Measurements from ENCODE around the gene SNED1.

Gene SNED1

GRCh38 chr2:241048149-241048948 lies 49.9 kb downstream of the SNED1 start:
- no peak for DNase-seq (ENCODE audit: low read depth in 2 of 2)

GRCh38 chr2:241048949-241049343 lies 50.5 kb downstream of the SNED1 start:
- DNase-seq (ENCODE audit: low read depth in 2 of 2): no peak

- no peak for DNase-seq (ENCODE audit: low read depth in 2 of 2)
Measured at GRCh38 chr2:241049739-241050623, 51.6 kb downstream of the SNED1 start.

GRCh38 chr2:241050624-241051577 lies 52.5 kb downstream of the SNED1 start:
- DNase-seq (ENCODE audit: low read depth in 2 of 2): no peak

GRCh38 chr2:241051578-241052487 lies 53.4 kb downstream of the SNED1 start:
- DNase-seq (ENCODE audit: low read depth in 2 of 2): no peak

GRCh38 chr2:241052677-241053360 lies 54.4 kb downstream of the SNED1 start:
- no peak for DNase-seq (ENCODE audit: low read depth in 2 of 2)

- DNase-seq (ENCODE audit: low read depth in 2 of 2): no peak
Measured at GRCh38 chr2:241053576-241054251, 55.3 kb downstream of the SNED1 start.

- no peak for DNase-seq (ENCODE audit: low read depth in 2 of 2)
Measured at GRCh38 chr2:241061275-241061674, 62.9 kb downstream of the SNED1 start.

- DNase-seq (ENCODE audit: low read depth in 2 of 2): no peak
Measured at GRCh38 chr2:241062389-241063092, 64.1 kb downstream of the SNED1 start.

GRCh38 chr2:241063093-241063551 lies 64.7 kb downstream of the SNED1 start:
- DNase-seq (ENCODE audit: low read depth in 2 of 2): no peak

- DNase-seq (ENCODE audit: low read depth in 2 of 2): no peak
Measured at GRCh38 chr2:241063587-241063986, 65.2 kb downstream of the SNED1 start.

- peak; percentile 8 to 15 for DNase-seq (ENCODE audit: low read depth in 2 of 2)
Measured at GRCh38 chr2:241064008-241064801, 65.8 kb downstream of the SNED1 start.

- no peak for DNase-seq (ENCODE audit: low read depth in 2 of 2)
Measured at GRCh38 chr2:241064802-241065354, 66.5 kb downstream of the SNED1 start.

GRCh38 chr2:241065355-241065803 lies 67.0 kb downstream of the SNED1 start:
- no peak for DNase-seq (ENCODE audit: low read depth in 2 of 2)

GRCh38 chr2:241066171-241066892 lies 67.9 kb downstream of the SNED1 start:
- DNase-seq (ENCODE audit: low read depth in 2 of 2): no peak

- no peak for DNase-seq (ENCODE audit: low read depth in 2 of 2)
Measured at GRCh38 chr2:241066893-241067341, 68.5 kb downstream of the SNED1 start.

Data from stimulated activated CD8-positive, alpha-beta memory T cell treated with anti-CD3 and anti-CD28 coated beads, Interleukin-7, amount 100 ng/mL, for 4 hours (primary cell).